ENCODE measurements around the gene DCAF7.

DNA sequence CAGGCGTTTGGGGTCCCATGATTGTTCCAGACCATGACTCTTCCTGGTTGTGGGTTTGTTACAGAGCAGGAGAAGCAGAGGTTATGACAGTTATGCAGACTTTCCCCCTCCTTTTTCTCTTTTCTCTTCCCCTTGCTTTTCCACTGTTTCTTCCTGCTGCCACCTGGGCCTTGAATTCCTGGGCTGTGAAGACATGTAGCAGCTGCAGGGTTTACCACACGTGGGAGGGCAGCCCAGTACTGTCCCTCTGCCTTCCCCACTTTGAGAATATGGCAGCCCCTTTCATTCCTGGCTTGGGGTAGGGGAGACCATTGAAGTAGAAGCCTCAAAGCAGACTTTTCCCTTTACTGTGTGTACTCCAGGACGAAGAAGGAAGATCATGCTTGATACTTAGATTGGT is 42.5 kb downstream of the DCAF7 start:
- TF ChIP-seq CTCF (IDR thresholded peaks at IDR 0.05) (no peak), POLR2A (IDR thresholded peaks at IDR 0.05) (no peak), POLR2AphosphoS5 (IDR thresholded peaks at IDR 0.05) (no peak)

Data from transverse colon (tissue), 4 donors.